ENCODE measurements around the gene VOPP1. TPM values are rescaled to one million over a fixed set of nuclear protein-coding genes. Genes with fewer than 3 reads are reported as not detected.

Gene VOPP1
- total RNA-seq, 1 experiment from 2014 or later, result 60.2 TPM

DNA sequence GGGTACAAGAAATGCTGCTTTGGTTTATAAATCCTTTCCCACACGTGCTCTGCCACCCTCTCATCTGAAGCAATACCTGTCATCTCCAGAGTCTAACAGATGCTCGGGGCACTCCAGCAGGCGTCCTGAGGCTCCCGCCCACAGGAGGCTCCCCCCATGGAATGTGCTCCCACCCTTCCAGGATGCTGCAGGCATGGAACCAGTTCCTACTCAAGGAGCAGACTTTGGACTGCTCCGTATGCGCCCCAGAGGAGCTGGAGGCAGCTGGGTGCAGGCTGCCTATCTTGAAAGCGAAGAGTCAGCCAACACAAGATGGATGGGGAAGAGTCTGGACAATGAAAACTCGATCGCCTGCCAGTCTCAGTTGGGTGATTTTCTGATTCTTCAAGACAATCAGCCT lies 75.4 kb downstream of the VOPP1 start:
- intact Hi-C loops (cut with micrococcal nuclease), result no loop called here
- no peaks in the 10 kb centered on the region for H3K9me3 ChIP-seq (ENCODE audit: low read length)
- H3K4me3 ChIP-seq (ENCODE audit: low read length), result no peak overlapping the region
- H3K36me3 ChIP-seq (ENCODE audit: low read depth, low read length), result no peaks in the 10 kb centered on the region
- no peaks in the 10 kb centered on the region for H3K27me3 ChIP-seq (ENCODE audit: low read length)
- H3K4me1 ChIP-seq (ENCODE audit: insufficient read depth, low read length), result no peaks in the 10 kb centered on the region
- ATAC-seq (no peak), DNase-seq (no peak)
- no peak for TF ChIP-seq EZH2phosphoT487 (IDR thresholded peaks at IDR 0.05; ENCODE audit: borderline replicate concordance, low read length)
- TF ChIP-seq EZH2 (IDR thresholded peaks at IDR 0.05; ENCODE audit: low read length, unreplicated experiment), result no peak
- TF ChIP-seq, protein P1, sequence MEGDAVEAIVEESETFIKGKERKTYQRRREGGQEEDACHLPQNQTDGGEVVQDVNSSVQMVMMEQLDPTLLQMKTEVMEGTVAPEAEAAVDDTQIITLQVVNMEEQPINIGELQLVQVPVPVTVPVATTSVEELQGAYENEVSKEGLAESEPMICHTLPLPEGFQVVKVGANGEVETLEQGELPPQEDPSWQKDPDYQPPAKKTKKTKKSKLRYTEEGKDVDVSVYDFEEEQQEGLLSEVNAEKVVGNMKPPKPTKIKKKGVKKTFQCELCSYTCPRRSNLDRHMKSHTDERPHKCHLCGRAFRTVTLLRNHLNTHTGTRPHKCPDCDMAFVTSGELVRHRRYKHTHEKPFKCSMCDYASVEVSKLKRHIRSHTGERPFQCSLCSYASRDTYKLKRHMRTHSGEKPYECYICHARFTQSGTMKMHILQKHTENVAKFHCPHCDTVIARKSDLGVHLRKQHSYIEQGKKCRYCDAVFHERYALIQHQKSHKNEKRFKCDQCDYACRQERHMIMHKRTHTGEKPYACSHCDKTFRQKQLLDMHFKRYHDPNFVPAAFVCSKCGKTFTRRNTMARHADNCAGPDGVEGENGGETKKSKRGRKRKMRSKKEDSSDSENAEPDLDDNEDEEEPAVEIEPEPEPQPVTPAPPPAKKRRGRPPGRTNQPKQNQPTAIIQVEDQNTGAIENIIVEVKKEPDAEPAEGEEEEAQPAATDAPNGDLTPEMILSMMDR (conservative IDR thresholded peaks at IDR 0.05; ENCODE audit: low read depth, low read length), result no peak
- H3K27ac ChIP-seq (ENCODE audit: low read length), result no peak overlapping the region
- ChIA-PET POLR2A (ENCODE audit: unreplicated experiment) (no interaction called here), CTCF (no interaction called here)
- no peak overlapping the region for H3K9ac ChIP-seq (ENCODE audit: low read length)
- H2AFZ ChIP-seq (ENCODE audit: low read length), result no peak overlapping the region
- H3K79me2 ChIP-seq (ENCODE audit: low read length), result no peaks in the 10 kb centered on the region
- no peaks in the 10 kb centered on the region for H4K20me1 ChIP-seq (ENCODE audit: low read length)
- H3F3A ChIP-seq (ENCODE audit: low read length, unreplicated experiment), result no peaks in the 10 kb centered on the region
- H3K4me2 ChIP-seq (ENCODE audit: low read length), result no peak overlapping the region
- BruUV-seq (replicated peaks), result no TSS peak
- H3K9me2 ChIP-seq (replicated peaks; ENCODE audit: low read length), result no peaks in the 10 kb centered on the region

DNA sequence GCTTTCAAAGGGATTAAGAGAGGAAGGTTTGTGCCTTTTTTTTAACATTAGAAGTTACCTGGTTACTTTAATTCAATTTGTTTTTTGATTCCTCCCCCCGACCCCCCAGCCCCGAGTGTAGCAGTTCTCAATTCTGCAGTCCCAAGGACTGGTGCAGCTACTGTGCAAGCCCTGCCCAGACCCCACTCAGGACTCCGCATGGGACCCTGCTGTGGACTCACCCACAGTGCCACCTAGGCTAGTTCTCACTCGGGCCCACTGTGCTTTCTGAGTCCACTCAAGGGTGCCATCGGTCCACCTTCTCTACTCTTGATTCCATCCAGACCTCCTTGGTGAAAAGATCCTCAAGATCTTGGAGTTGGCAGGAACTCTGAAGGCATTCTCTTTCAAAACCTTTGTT lies 77.4 kb downstream of the VOPP1 start:
- BruUV-seq (replicated peaks), result no TSS peak
- Histone ChIP-seq H3K9me3 (ENCODE audit: low read length) (no peaks in the 10 kb centered on the region), H3K79me2 (ENCODE audit: low read length) (no peaks in the 10 kb centered on the region), H3K4me1 (ENCODE audit: insufficient read depth, low read length) (no peaks in the 10 kb centered on the region), H2AFZ (ENCODE audit: low read length) (no peak overlapping the region), H3K4me3 (ENCODE audit: low read length) (no peak overlapping the region), H3K4me2 (ENCODE audit: low read length) (no peak overlapping the region), H3K27ac (ENCODE audit: low read length) (no peak overlapping the region), H3K9ac (ENCODE audit: low read length) (no peak overlapping the region), H3K27me3 (ENCODE audit: low read length) (no peaks in the 10 kb centered on the region), H3K9me2 (replicated peaks; ENCODE audit: low read length) (no peaks in the 10 kb centered on the region), H3K36me3 (ENCODE audit: low read depth, low read length) (no peaks in the 10 kb centered on the region), H4K20me1 (ENCODE audit: low read length) (no peaks in the 10 kb centered on the region), H3F3A (ENCODE audit: low read length, unreplicated experiment) (no peaks in the 10 kb centered on the region)
- DNase-seq (no peak), ATAC-seq (no peak)
- ChIA-PET POLR2A (ENCODE audit: unreplicated experiment) (no interaction called here), CTCF (no interaction called here)
- TF ChIP-seq EZH2 (IDR thresholded peaks at IDR 0.05; ENCODE audit: low read length, unreplicated experiment) (no peak), EZH2phosphoT487 (IDR thresholded peaks at IDR 0.05; ENCODE audit: borderline replicate concordance, low read length) (no peak)
- TF ChIP-seq, protein P1 (conservative IDR thresholded peaks at IDR 0.05; ENCODE audit: low read depth, low read length), result no peak
- intact Hi-C loops (cut with micrococcal nuclease), result no loop called here

DNA sequence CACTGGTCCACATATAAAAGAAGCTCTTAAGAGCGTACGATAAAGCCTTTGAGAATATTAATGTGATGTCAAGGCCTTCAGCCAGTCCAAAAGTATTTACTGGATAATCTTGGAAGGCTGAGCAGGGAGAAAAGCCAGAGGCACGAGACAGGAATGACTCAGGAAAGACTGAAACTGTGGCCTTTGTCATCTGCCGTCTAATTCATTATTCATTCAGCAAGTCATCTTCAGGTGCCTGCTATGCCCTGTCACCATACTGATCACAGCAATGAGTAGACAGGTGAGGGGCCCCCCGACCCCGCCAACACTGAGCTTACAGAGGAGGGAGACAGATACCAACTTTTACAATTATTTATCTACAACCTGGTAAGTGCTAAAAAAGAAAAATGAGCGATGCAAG lies 78.9 kb downstream of the VOPP1 start:
- Histone ChIP-seq H4K20me1 (ENCODE audit: low read length) (no peaks in the 10 kb centered on the region), H3K79me2 (ENCODE audit: low read length) (no peaks in the 10 kb centered on the region), H3K9ac (ENCODE audit: low read length) (no peak overlapping the region), H3K27ac (ENCODE audit: low read length) (no peak overlapping the region), H3K4me2 (ENCODE audit: low read length) (no peak overlapping the region), H2AFZ (ENCODE audit: low read length) (no peak overlapping the region), H3F3A (ENCODE audit: low read length, unreplicated experiment) (no peaks in the 10 kb centered on the region), H3K9me3 (ENCODE audit: low read length) (no peaks in the 10 kb centered on the region), H3K4me1 (ENCODE audit: insufficient read depth, low read length) (no peaks in the 10 kb centered on the region), H3K9me2 (replicated peaks; ENCODE audit: low read length) (no peaks in the 10 kb centered on the region), H3K27me3 (ENCODE audit: low read length) (no peaks in the 10 kb centered on the region), H3K36me3 (ENCODE audit: low read depth, low read length) (no peaks in the 10 kb centered on the region), H3K4me3 (ENCODE audit: low read length) (no peak overlapping the region)
- TF ChIP-seq EZH2 (IDR thresholded peaks at IDR 0.05; ENCODE audit: low read length, unreplicated experiment), result no peak
- no peak for TF ChIP-seq EZH2phosphoT487 (IDR thresholded peaks at IDR 0.05; ENCODE audit: borderline replicate concordance, low read length)
- TF ChIP-seq, protein P1 (conservative IDR thresholded peaks at IDR 0.05; ENCODE audit: low read depth, low read length), result no peak
- intact Hi-C loops (cut with micrococcal nuclease), result no loop called here
- DNase-seq, result peak; percentile 11
- CTCF ChIA-PET, result no interaction called here
- no TSS peak for BruUV-seq (replicated peaks)
- peak; percentile 53 for ATAC-seq
- POLR2A ChIA-PET (ENCODE audit: unreplicated experiment), result no interaction called here
